ENCODE results near the gene FASTK. TPM values are rescaled to one million over a fixed set of nuclear protein-coding genes. Genes with fewer than 3 reads are reported as not detected.
A peak's percentile ranks its signal among the peaks of the same experiment; 100 is the strongest.

Gene FASTK
- total RNA-seq, 1 experiment from 2014 or later: 86.4 TPM

DNA sequence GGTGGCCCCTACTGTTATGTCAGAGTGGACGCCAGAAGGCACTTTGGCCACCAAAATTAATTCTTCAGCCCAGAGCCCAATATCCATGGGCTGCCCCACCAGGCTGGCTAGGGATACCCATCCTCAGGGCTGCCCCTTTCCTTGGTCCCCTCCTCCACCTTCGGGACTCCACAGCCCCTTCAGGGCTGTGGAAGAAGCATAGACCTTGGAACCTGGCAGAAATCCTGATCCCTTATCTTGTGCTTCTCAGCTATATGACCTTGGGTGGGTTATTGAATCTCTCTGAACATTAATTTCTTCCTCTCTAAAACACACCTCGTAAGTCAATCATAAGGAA lies 3.2 kb upstream of the FASTK start:
- peak overlapping the region; percentile 100 for H3K9ac ChIP-seq (ENCODE audit: low read length)
- H3K36me3 ChIP-seq (ENCODE audit: control insufficient read depth in 1 of 2, insufficient read depth in 2 of 2, low read length in 2 of 2): no peaks in the 10 kb centered on the region
- no TSS peak for BruUV-seq (replicated peaks)
- H3K27ac ChIP-seq (ENCODE audit: low read depth, low read length): peak overlapping the region; percentile 94
- no peak for DNase-seq (ENCODE audit: low read depth, low spot score)
- CTCF ChIA-PET: interaction anchor here (0.9 kb wide), 1 partner anchor 75 kb away, joined by 3 read pairs; no protein-coding TSS in a partner anchor
- RAD21 ChIA-PET (ENCODE audit: low non-redundant PET in 1 of 2, low total read pairs in 2 of 2, uncharacterized antibody in 2 of 2, unreplicated experiment in 2 of 2): no interaction called here
- no peak overlapping the region for H2AFZ ChIP-seq (ENCODE audit: low read depth, low read length, poor library complexity, severe bottlenecking)
- H3K4me2 ChIP-seq (ENCODE audit: low read length): peak overlapping the region; percentile 94
- H3K4me3 ChIP-seq (replicated peaks in 1 of 2; ENCODE audit: low read depth in 1 of 2, low read length in 2 of 2): peak overlapping the region; percentile 90 to 94
- no peaks in the 10 kb centered on the region for H4K20me1 ChIP-seq (ENCODE audit: insufficient read depth)
- peaks cover 58% of the 10 kb centered on the region for H3K79me2 ChIP-seq (ENCODE audit: insufficient read depth, low read length)
- no peak for ATAC-seq
- no peaks in the 10 kb centered on the region for H3K9me3 ChIP-seq (ENCODE audit: control insufficient read depth in 1 of 2, insufficient read depth in 1 of 2, low read depth in 1 of 2, low read length in 2 of 2)
- POLR2A ChIA-PET: interaction anchor here (2.5 kb wide), 1 partner anchor 21 kb away, joined by 11 read pairs; no protein-coding TSS in a partner anchor
- intact Hi-C loops (cut with micrococcal nuclease): loop anchor here (1.0 kb wide), 1 partner anchor 21 kb away; no protein-coding TSS in a partner anchor
- no peaks in the 10 kb centered on the region for H3K9me2 ChIP-seq (ENCODE audit: insufficient read depth)
- peaks cover 38 to 66% of the 10 kb centered on the region in 2 experiments for H3K4me1 ChIP-seq (ENCODE audit: control insufficient read depth in 1 of 2, insufficient read depth in 2 of 2, low read length in 2 of 2)
- TF ChIP-seq ZFX (IDR thresholded peaks at IDR 0.05) (no peak), JUND (IDR thresholded peaks at IDR 0.05) (no peak), TCF7L2 (IDR thresholded peaks at IDR 0.05; ENCODE audit: borderline replicate concordance, extremely low read depth, insufficient read depth, insufficient read length) (no peak), CBX3 (IDR thresholded peaks at IDR 0.05; ENCODE audit: low read depth) (no peak), RAD21 (IDR thresholded peaks at IDR 0.05; ENCODE audit: low read depth) (no peak), ZNF274 (IDR thresholded peaks at IDR 0.05; ENCODE audit: low read depth, low read length) (no peak), ELF1 (IDR thresholded peaks at IDR 0.05; ENCODE audit: borderline replicate concordance, low read depth) (no peak), POLR2AphosphoS5 (IDR thresholded peaks at IDR 0.05; ENCODE audit: low read depth, low read length) (no peak), POLR2A (IDR thresholded peaks at IDR 0.05; ENCODE audit: borderline replicate concordance, extremely low read depth, insufficient read depth, insufficient read length) (no peak), CEBPB (IDR thresholded peaks at IDR 0.05; ENCODE audit: low read depth) (no peak)
- TF ChIP-seq, protein P1, sequence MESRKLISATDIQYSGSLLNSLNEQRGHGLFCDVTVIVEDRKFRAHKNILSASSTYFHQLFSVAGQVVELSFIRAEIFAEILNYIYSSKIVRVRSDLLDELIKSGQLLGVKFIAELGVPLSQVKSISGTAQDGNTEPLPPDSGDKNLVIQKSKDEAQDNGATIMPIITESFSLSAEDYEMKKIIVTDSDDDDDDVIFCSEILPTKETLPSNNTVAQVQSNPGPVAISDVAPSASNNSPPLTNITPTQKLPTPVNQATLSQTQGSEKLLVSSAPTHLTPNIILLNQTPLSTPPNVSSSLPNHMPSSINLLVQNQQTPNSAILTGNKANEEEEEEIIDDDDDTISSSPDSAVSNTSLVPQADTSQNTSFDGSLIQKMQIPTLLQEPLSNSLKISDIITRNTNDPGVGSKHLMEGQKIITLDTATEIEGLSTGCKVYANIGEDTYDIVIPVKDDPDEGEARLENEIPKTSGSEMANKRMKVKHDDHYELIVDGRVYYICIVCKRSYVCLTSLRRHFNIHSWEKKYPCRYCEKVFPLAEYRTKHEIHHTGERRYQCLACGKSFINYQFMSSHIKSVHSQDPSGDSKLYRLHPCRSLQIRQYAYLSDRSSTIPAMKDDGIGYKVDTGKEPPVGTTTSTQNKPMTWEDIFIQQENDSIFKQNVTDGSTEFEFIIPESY (IDR thresholded peaks at IDR 0.05; ENCODE audit: extremely low read depth, insufficient replicate concordance, low read length): no peak
- TF ChIP-seq, protein P2, sequence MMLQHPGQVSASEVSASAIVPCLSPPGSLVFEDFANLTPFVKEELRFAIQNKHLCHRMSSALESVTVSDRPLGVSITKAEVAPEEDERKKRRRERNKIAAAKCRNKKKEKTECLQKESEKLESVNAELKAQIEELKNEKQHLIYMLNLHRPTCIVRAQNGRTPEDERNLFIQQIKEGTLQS (IDR thresholded peaks at IDR 0.05): no peak
- no peaks in the 10 kb centered on the region for H3K27me3 ChIP-seq (ENCODE audit: insufficient read depth, low read length)

All from HCT116 (cell line).